K562 (cell line): ENCODE data around the gene TTC28. TPM values are rescaled to one million over a fixed set of nuclear protein-coding genes. Genes with fewer than 3 reads are reported as not detected.

Source experiments
- ATAC-seq: fragments of 200-7000 bp; cut with Tn5 transposase; 3 replicates; pipeline ENCODE4 v1.9.1; 2020; ENCODE audit warnings: moderate library complexity
- BruUV-seq: library from RNA; stranded (reverse); fragments of 400-500 nt; replicated peaks from 2 replicates; lab custom pipeline; 2021; lab: Mats Ljungman, UMichigan
- CTCF ChIA-PET: fragments of 300-600 bp; formaldehyde crosslinking; extraction: SDS; loops from one replicate; lab custom pipeline; 2021; ENCODE audit warnings: low intra/inter-chr PET ratio; lab: Yijun Ruan, JAX
- POLR2A ChIA-PET: fragments of 300-600, 350-650 bp; sonication (Branson Sonifier 250); formaldehyde crosslinking; extraction: SDS; loops from one replicate; lab custom pipeline; 2021; ENCODE audit warnings: antibody characterized with exemption, inconsistent platforms; lab: Yijun Ruan, JAX
- DNase-seq, 4 experiments: peaks; one replicate each; pipeline versions ENCODE4 v3.0.0 to v3.0.0-alpha.2; 2011 to 2018; ENCODE audit warnings: low spot score in 3 of 4, mixed read lengths in 3 of 4; ENCODE audit errors: extremely low read depth in 1 of 4
- FAIRE-seq: peaks from 2 replicates; lab custom pipeline; 2011; peaks lifted over from hg19 to GRCh38; lab: Jason Lieb, UNC
- H2AFZ ChIP-seq: 2 replicates; pipeline ENCODE4 v1.6.0; 2011; ENCODE audit warnings: low read depth, low read length, control low read depth, inconsistent platforms
- H3K27ac ChIP-seq: fragments of 200-600 bp; 3 replicates; pipeline ENCODE4 v1.8.0; 2011; ENCODE audit warnings: low read depth, mild to moderate bottlenecking, control low read depth, inconsistent platforms, low read length, moderate library complexity, mixed read lengths; ENCODE audit errors: extremely low read depth
- H3K27me3 ChIP-seq, 2 experiments: fragments of 300-600 bp in 1 of 2; 2 replicates in 1 of 2; 3 replicates in 1 of 2; pipeline versions ENCODE4 v1.6.0 to v1.8.0; 2011; ENCODE audit warnings: inconsistent platforms in 2 of 2, low read length in 2 of 2, mild to moderate bottlenecking in 1 of 2, mixed read lengths in 1 of 2, moderate library complexity in 1 of 2; ENCODE audit not compliant: control insufficient read depth in 2 of 2, insufficient read depth in 2 of 2
- H3K36me3 ChIP-seq: fragments of 300-600 bp; 3 replicates; pipeline ENCODE4 v1.8.0; 2011; ENCODE audit warnings: mild to moderate bottlenecking, low read length, inconsistent platforms; ENCODE audit not compliant: control insufficient read depth, insufficient read depth
- H3K4me1 ChIP-seq, 2 experiments: fragments of 200-600 bp in 1 of 2; replicated peaks in 1 of 2; 2 replicates in 1 of 2; 3 replicates in 1 of 2; pipeline versions ENCODE4 v1.5.1 to v1.8.0; 2011; ENCODE audit warnings: inconsistent platforms in 2 of 2, low read length in 2 of 2, mild to moderate bottlenecking in 1 of 2, mixed read lengths in 1 of 2, moderate library complexity in 1 of 2; ENCODE audit not compliant: control insufficient read depth in 2 of 2, insufficient read depth in 2 of 2
- H3K4me2 ChIP-seq: 2 replicates; pipeline ENCODE4 v1.6.1; 2011; ENCODE audit warnings: low read length, control low read depth, inconsistent platforms, mixed read lengths; ENCODE audit not compliant: insufficient read depth
- H3K4me3 ChIP-seq: fragments of 200-600 bp; sonication (generic), shearing (Covaris generic); 2 replicates; pipeline ENCODE4 v1.5.1; 2016; ENCODE audit warnings: control low read depth, inconsistent platforms
- H3K79me2 ChIP-seq: fragments of 200-600 bp; 3 replicates; pipeline ENCODE4 v1.8.0; 2011; ENCODE audit warnings: low read length, inconsistent platforms; ENCODE audit not compliant: control insufficient read depth, insufficient read depth
- H3K9ac ChIP-seq, 2 experiments: 2 replicates each; pipeline versions ENCODE4 v1.6.0 to v1.6.1; 2011; ENCODE audit warnings: low read depth in 2 of 2, low read length in 2 of 2, control low read depth in 1 of 2, inconsistent platforms in 1 of 2, mild to moderate bottlenecking in 1 of 2, mixed read lengths in 1 of 2; ENCODE audit not compliant: insufficient read depth in 1 of 2
- H3K9me1 ChIP-seq: one replicate; pipeline ENCODE4 v1.6.0; 2011; ENCODE audit warnings: inconsistent platforms, mild to moderate bottlenecking, low read length, moderate library complexity; ENCODE audit not compliant: control insufficient read depth, insufficient read depth
- H3K9me3 ChIP-seq: replicated peaks from 2 replicates; pipeline ENCODE4 v1.5.1; 2011; ENCODE audit warnings: low read depth, low read length, inconsistent platforms; ENCODE audit not compliant: control insufficient read depth, insufficient read depth
- H4K20me1 ChIP-seq: replicated peaks from 2 replicates; pipeline ENCODE4 v1.6.1; 2011; ENCODE audit warnings: low read length, inconsistent platforms, mixed read lengths; ENCODE audit not compliant: control insufficient read depth, insufficient read depth
- BRCA1 ChIP-seq, 2 experiments: fragments of 450-650 bp in 1 of 2; sonication (generic) in 1 of 2; formaldehyde crosslinking in 1 of 2; IDR thresholded peaks; 2 replicates each; pipeline versions ENCODE4 v1.5.0 to v1.6.1; 2017 to 2020; ENCODE audit warnings: mild to moderate bottlenecking in 1 of 2, missing genetic modification reagents in 1 of 2
- BRD4 ChIP-seq: fragments of 200-600 bp; sonication (generic); IDR thresholded peaks from 2 replicates; pipeline ENCODE4 v1.6.1; 2017; ENCODE audit warnings: inconsistent platforms
- BRF1 ChIP-seq: IDR thresholded peaks from 3 replicates; pipeline ENCODE4 v1.6.1; 2011; ENCODE audit warnings: borderline replicate concordance, mild to moderate bottlenecking; ENCODE audit not compliant: insufficient read length; ENCODE audit errors: extremely low read depth
- IRF9 ChIP-seq: fragments of 450-650 bp; IDR thresholded peaks from 2 replicates; pipeline ENCODE4 v1.6.1; 2016; ENCODE audit warnings: missing biosample characterization, missing genetic modification characterization
- MCM3 ChIP-seq: fragments of 450-650 bp; IDR thresholded peaks from 2 replicates; pipeline ENCODE4 v1.6.1; 2016
- NCOR1 ChIP-seq: fragments of 450-650 bp; IDR thresholded peaks from 2 replicates; pipeline ENCODE4 v1.6.1; 2016; ENCODE audit warnings: mild to moderate bottlenecking, moderate library complexity
- NFYB ChIP-seq: IDR thresholded peaks from 2 replicates; pipeline ENCODE4 v1.6.1; 2011; ENCODE audit warnings: mild to moderate bottlenecking, moderate library complexity; ENCODE audit not compliant: insufficient read length; ENCODE audit errors: extremely low read depth
- POLR2AphosphoS2 ChIP-seq: IDR thresholded peaks from 2 replicates; pipeline ENCODE4 v1.6.1; 2012; ENCODE audit warnings: low read length, improper control_type of control experiment
- PRMT5 ChIP-seq: sonication (generic); formaldehyde crosslinking; IDR thresholded peaks from 2 replicates; pipeline ENCODE4 v1.5.0; 2020; ENCODE audit warnings: missing genetic modification reagents
- RUNX1 ChIP-seq: sonication (generic); IDR thresholded peaks from 2 replicates; pipeline ENCODE4 v1.6.1; 2016; ENCODE audit warnings: antibody characterized with exemption, low read depth
- TAF9B ChIP-seq: fragments of 450-650 bp; IDR thresholded peaks from 2 replicates; pipeline ENCODE4 v1.6.1; 2018; ENCODE audit warnings: mild to moderate bottlenecking; ENCODE audit not compliant: partially characterized antibody
- WGBS: fragments of 100-300 bp; shearing (Covaris generic); methylation state at CpG from one replicate; pipeline ENCODE4 v1.1.6; 2016; ENCODE audit warnings: low coverage, mixed read lengths; ENCODE audit not compliant: insufficient coverage; ENCODE audit errors: missing lambda C conversion rate; 5-methylcytosine and 5-hydroxymethylcytosine counted together
- in situ Hi-C: fragments of 300-500 bp; cut with MboI; formaldehyde crosslinking; loops from 4 replicates; pipeline ENCODE4 v1.15.0; 2018; ENCODE audit warnings: inconsistent platforms, mixed read lengths
- intact Hi-C: fragments of 100-400 bp; cut with micrococcal nuclease; formaldehyde crosslinking; loops from 2 replicates; pipeline ENCODE4 v1.14.2; 2022
- polyA plus RNA-seq, 8 experiments: library from polyadenylated mRNA; depleted of rRNA in 4 of 8; stranded (reverse) in 5 of 8; unstranded in 3 of 8; fragments of >200 nt; fragmentation: Nextera tagmentation in 2 of 8; fragmentation: Illumina TruSeq in 1 of 8; extraction: Ambion mirVana in 2 of 8; extraction: Trizol in 1 of 8; gene quantifications; 2 replicates each; pipeline versions ENCODE4 v1.2.1 to v1.2.3, GENCODE V29; 2011 to 2014; ENCODE audit warnings: inconsistent platforms in 1 of 8, missing spikeins in 1 of 8
- total RNA-seq, 7 experiments: library from RNA; depleted of rRNA in 6 of 7; stranded (reverse); fragments of >200 nt in 6 of 7; fragmentation: Illumina TruSeq in 2 of 7; extraction: Trizol in 2 of 7; gene quantifications; 2 replicates each; pipeline versions ENCODE4 v1.2.1 to v1.2.3, GENCODE V29; 2011 to 2021; ENCODE audit warnings: low replicate concordance in 1 of 7

TTC28 gene
- total and polyA plus RNA-seq, 9 of the 15 experiments (the other 6 are each of a cell fraction or from before 2014, with no cell fraction given), result 0.22 to 10.7 (median 3.1) TPM

GRCh38 chr22:28139516-28139915 is 540.1 kb downstream of the TTC28 start (continued):
- TF ChIP-seq BRF1 (no peak), POLR2AphosphoS2 (no peak), BRCA1 (IDR thresholded peaks at IDR 0.05) (no peak), BRCA1 (CRISPR knock-in tag; IDR thresholded peaks at IDR 0.05) (no peak), NCOR1 (no peak), IRF9 (tag) (no peak), NFYB (no peak), TAF9B (no peak), MCM3 (no peak)

- ATAC-seq, result no peak
- no peaks in the 10 kb centered on the region for H3K9me3 ChIP-seq
- no peaks in the 10 kb centered on the region for H3K9me1 ChIP-seq
- TF ChIP-seq PRMT5 (no peak), BRD4 (no peak), RUNX1 (no peak)
- TF ChIP-seq, all 486 proteins: peak for 0
- Histone ChIP-seq H3K4me3 (no peak overlapping the region), H3K27me3 (no peaks in the 10 kb centered on the region), H2AFZ (no peak overlapping the region), H4K20me1 (no peaks in the 10 kb centered on the region), H3K27ac (no peak overlapping the region), H3K9ac (no peak overlapping the region), H3K4me1 (no peaks in the 10 kb centered on the region), H3K36me3 (no peaks in the 10 kb centered on the region), H3K79me2 (no peaks in the 10 kb centered on the region), H3K4me2 (no peak overlapping the region)
- BruUV-seq, result no TSS peak
- ChIA-PET CTCF (no interaction called here), POLR2A (interaction anchor here (0.6 kb wide), 1 partner anchor 22 kb away, joined by 5 read pairs; no protein-coding TSS in a partner anchor)
- DNase-seq, result no peak
- intact Hi-C loops, result no loop called here
- WGBS, result 43% methylated on average over 3 of the region's 3 CpGs
- no peak for FAIRE-seq
- in situ Hi-C loops, result no loop called here
Observed at GRCh38 chr22:28137036-28137435, 542.6 kb downstream of the TTC28 start.
